HK-2 (cell line): ENCODE data around the gene RTTN.

Source experiments
- DNase-seq: peaks from one replicate; pipeline ENCODE4 v3.0.0-alpha.2; 2018; ENCODE audit not compliant: unreplicated experiment

Gene RTTN

GRCh38 chr18:70025580-70025979 is 179.9 kb downstream of the RTTN start:
- DNase-seq, result no peak

GRCh38 chr18:70024829-70025228 is 180.7 kb downstream of the RTTN start:
- DNase-seq, result no peak

- no peak for DNase-seq
Measured at GRCh38 chr18:70024093-70024492, 181.4 kb downstream of the RTTN start.

GRCh38 chr18:70022636-70023035 is 182.9 kb downstream of the RTTN start:
- no peak for DNase-seq

- no peak for DNase-seq
Measured at GRCh38 chr18:70021498-70021897, 184.0 kb downstream of the RTTN start.

GRCh38 chr18:70021043-70021442 is 184.4 kb downstream of the RTTN start:
- no peak for DNase-seq

- DNase-seq, result no peak
Measured at GRCh38 chr18:70019991-70020390, 185.5 kb downstream of the RTTN start.

- no peak for DNase-seq
Measured at GRCh38 chr18:70019136-70019535, 186.4 kb downstream of the RTTN start.

- no peak for DNase-seq
Measured at GRCh38 chr18:70015127-70015526, 190.4 kb downstream of the RTTN start.

GRCh38 chr18:70005580-70005979 is 199.9 kb downstream of the RTTN start:
- no peak for DNase-seq

- no peak for DNase-seq
Measured at GRCh38 chr18:70004696-70005095, 200.8 kb downstream of the RTTN start.

GRCh38 chr18:69999656-70000055 is 205.8 kb downstream of the RTTN start:
- no peak for DNase-seq

GRCh38 chr18:69998523-69998987 is 206.9 kb downstream of the RTTN start:
- DNase-seq, result no peak

GRCh38 chr18:69996951-69997798 is 208.3 kb downstream of the RTTN start:
- no peak for DNase-seq

- no peak for DNase-seq
Measured at GRCh38 chr18:69996417-69996816, 209.1 kb downstream of the RTTN start.

GRCh38 chr18:69995774-69996173 is 209.7 kb downstream of the RTTN start:
- DNase-seq, result no peak

- DNase-seq, result no peak
Measured at GRCh38 chr18:69992776-69993175, 212.7 kb downstream of the RTTN start.

GRCh38 chr18:69987870-69988269 is 217.6 kb downstream of the RTTN start:
- DNase-seq, result no peak

- DNase-seq, result no peak
Measured at GRCh38 chr18:69985239-69985638, 220.2 kb downstream of the RTTN start.

- no peak for DNase-seq
Measured at GRCh38 chr18:69982417-69982816, 223.1 kb downstream of the RTTN start.

GRCh38 chr18:69981948-69982347 is 223.5 kb downstream of the RTTN start:
- DNase-seq, result no peak

- DNase-seq, result no peak
Measured at GRCh38 chr18:69980982-69981804, 224.3 kb downstream of the RTTN start.

- no peak for DNase-seq
Measured at GRCh38 chr18:69980509-69980908, 225.0 kb downstream of the RTTN start.
